HCT116 (cell line): ENCODE data around the gene GALNT18. TPM values are rescaled to one million over a fixed set of nuclear protein-coding genes. Genes with fewer than 3 reads are reported as not detected.
A peak's percentile ranks its signal among the peaks of the same experiment; 100 is the strongest.

Experiments
- ATAC-seq: fragments of 200-7000 bp; cut with Tn5 transposase; 2 replicates; pipeline ENCODE4 v1.9.1; 2020; ENCODE audit warnings: mild to moderate bottlenecking, moderate library complexity
- BruUV-seq: library from RNA; stranded (reverse); fragments of 400-500 nt; replicated peaks from 2 replicates; lab custom pipeline; 2021; lab: Mats Ljungman, UMichigan
- CTCF ChIA-PET: fragments of 300-600 bp; sonication (Branson Sonifier 250); formaldehyde crosslinking; loops from one replicate; lab custom pipeline; 2021; ENCODE audit warnings: antibody characterized with exemption; lab: Charles Lee
- POLR2A ChIA-PET: fragments of 300-600, 350-600 bp; sonication (Branson Sonifier 250); formaldehyde crosslinking; loops from one replicate; lab custom pipeline; 2021; ENCODE audit warnings: antibody characterized with exemption; lab: Charles Lee
- RAD21 ChIA-PET, 2 experiments: fragments of 300-600 bp; sonication (Branson Sonifier 250); formaldehyde crosslinking; loops; one replicate each; lab custom pipeline; 2023; ENCODE audit warnings: low total read pairs in 2 of 2; ENCODE audit not compliant: uncharacterized antibody in 2 of 2, unreplicated experiment in 2 of 2, low non-redundant PET in 1 of 2; lab: Charles Lee
- DNase-seq: peaks from one replicate; pipeline ENCODE4 v3.0.0-alpha.2; 2010; ENCODE audit warnings: low read depth, low spot score
- H2AFZ ChIP-seq: fragments of 200-600 bp; shearing (Covaris generic), sonication (generic); 2 replicates; pipeline ENCODE4 v1.6.1; 2017; ENCODE audit warnings: low read depth, mixed run types, mixed read lengths, antibody characterized with exemption, low read length; ENCODE audit not compliant: poor library complexity, severe bottlenecking
- H3K27ac ChIP-seq: 2 replicates; pipeline ENCODE4 v1.5.1; 2012; ENCODE audit warnings: low read depth, low read length
- H3K27me3 ChIP-seq: fragments of 200-600 bp; sonication (generic); 2 replicates; pipeline ENCODE4 v1.6.1; 2016; ENCODE audit warnings: mixed run types, low read length, mixed read lengths; ENCODE audit not compliant: insufficient read depth
- H3K36me3 ChIP-seq, 2 experiments: fragments of 200-500 bp in 1 of 2; fragments of 200-600 bp in 1 of 2; sonication (Bioruptor generic) in 1 of 2; sonication (generic) in 1 of 2; 2 replicates each; pipeline versions ENCODE4 v1.5.1 to v1.6.1; 2014 to 2016; ENCODE audit warnings: low read length in 2 of 2, inconsistent platforms in 1 of 2, mixed read lengths in 1 of 2, mixed run types in 1 of 2; ENCODE audit not compliant: insufficient read depth in 2 of 2, control insufficient read depth in 1 of 2
- H3K4me1 ChIP-seq, 2 experiments: fragments of 200-600 bp in 1 of 2; sonication (generic) in 1 of 2; 2 replicates each; pipeline versions ENCODE4 v1.5.1 to v1.6.1; 2012 to 2017; ENCODE audit warnings: low read length in 2 of 2, inconsistent platforms in 1 of 2, mild to moderate bottlenecking in 1 of 2, mixed read lengths in 1 of 2, mixed run types in 1 of 2, moderate library complexity in 1 of 2; ENCODE audit not compliant: insufficient read depth in 2 of 2, control insufficient read depth in 1 of 2
- H3K4me2 ChIP-seq: fragments of 200-600 bp; sonication (generic); 2 replicates; pipeline ENCODE4 v1.6.1; 2017; ENCODE audit warnings: mixed run types, low read length, mixed read lengths
- H3K4me3 ChIP-seq, 2 experiments: fragments of 200-600 bp in 1 of 2; sonication (generic) in 1 of 2; replicated peaks in 1 of 2; 2 replicates each; pipeline ENCODE4 v1.5.1; 2011 to 2016; ENCODE audit warnings: low read length in 2 of 2, control low read depth in 1 of 2, low read depth in 1 of 2, mild to moderate bottlenecking in 1 of 2, mixed read lengths in 1 of 2, mixed run types in 1 of 2
- H3K79me2 ChIP-seq: fragments of 200-600 bp; sonication (generic); 2 replicates; pipeline ENCODE4 v1.6.1; 2017; ENCODE audit warnings: mild to moderate bottlenecking, mixed run types, low read length, moderate library complexity, mixed read lengths; ENCODE audit not compliant: insufficient read depth
- H3K9ac ChIP-seq: fragments of 200-600 bp; sonication (generic); 2 replicates; pipeline ENCODE4 v1.6.1; 2016; ENCODE audit warnings: low read length, mixed read lengths
- H3K9me2 ChIP-seq: fragments of 200-600 bp; sonication (generic), shearing (Covaris generic); 2 replicates; pipeline ENCODE4 v1.6.1; 2017; ENCODE audit warnings: mixed run types, mild to moderate bottlenecking, moderate library complexity; ENCODE audit not compliant: insufficient read depth
- H3K9me3 ChIP-seq, 2 experiments: fragments of 200-500 bp in 1 of 2; fragments of 200-600 bp in 1 of 2; sonication (Bioruptor generic) in 1 of 2; sonication (generic) in 1 of 2; 2 replicates each; pipeline ENCODE4 v1.6.1; 2014 to 2017; ENCODE audit warnings: low read length in 2 of 2, mixed read lengths in 2 of 2, inconsistent platforms in 1 of 2, low read depth in 1 of 2, mild to moderate bottlenecking in 1 of 2, mixed run types in 1 of 2, moderate library complexity in 1 of 2; ENCODE audit not compliant: control insufficient read depth in 1 of 2, insufficient read depth in 1 of 2
- H4K20me1 ChIP-seq: fragments of 200-600 bp; sonication (generic), shearing (Covaris generic); 2 replicates; pipeline ENCODE4 v1.6.1; 2017; ENCODE audit warnings: mixed run types, mild to moderate bottlenecking, moderate library complexity; ENCODE audit not compliant: insufficient read depth
- CBX3 ChIP-seq: IDR thresholded peaks from 2 replicates; pipeline ENCODE4 v1.6.1; 2012; ENCODE audit warnings: low read depth
- CTCF ChIP-seq, 3 experiments: fragments of 200-600 bp in 1 of 3; sonication (generic) in 1 of 3; IDR thresholded peaks in 2 of 3; conservative IDR thresholded peaks in 1 of 3; 2 replicates each; pipeline ENCODE4 v1.5.1; 2012 to 2017; ENCODE audit warnings: low read depth in 2 of 3, low read length in 2 of 3, antibody characterized with exemption in 1 of 3, borderline replicate concordance in 1 of 3, control low read depth in 1 of 3, mild to moderate bottlenecking in 1 of 3, mixed read lengths in 1 of 3, mixed run types in 1 of 3, moderate library complexity in 1 of 3; ENCODE audit not compliant: insufficient read depth in 1 of 3
- EGR1 ChIP-seq: IDR thresholded peaks from 2 replicates; pipeline ENCODE4 v1.6.1; 2012; ENCODE audit warnings: low read depth
- EZH2phosphoT487 ChIP-seq: fragments of 200-600 bp; IDR thresholded peaks from 2 replicates; pipeline ENCODE4 v1.6.1; 2018; ENCODE audit warnings: antibody characterized with exemption, borderline replicate concordance
- FOSL1 ChIP-seq: IDR thresholded peaks from 2 replicates; pipeline ENCODE4 v1.6.1; 2012; ENCODE audit warnings: low read depth
- JUND ChIP-seq: IDR thresholded peaks from 2 replicates; pipeline ENCODE4 v1.6.1; 2012
- MAX ChIP-seq: IDR thresholded peaks from 2 replicates; pipeline ENCODE4 v1.6.1; 2012
- POLR2A ChIP-seq: IDR thresholded peaks from 2 replicates; pipeline ENCODE4 v1.7.0; 2011; ENCODE audit warnings: borderline replicate concordance; ENCODE audit not compliant: insufficient read depth, insufficient read length; ENCODE audit errors: extremely low read depth
- RAD21 ChIP-seq: IDR thresholded peaks from 2 replicates; pipeline ENCODE4 v1.6.1; 2012; ENCODE audit warnings: low read depth, mild to moderate bottlenecking
- SP1 ChIP-seq: IDR thresholded peaks from 2 replicates; pipeline ENCODE4 v1.6.1; 2012; ENCODE audit warnings: low read depth
- SRF ChIP-seq: IDR thresholded peaks from 2 replicates; pipeline ENCODE4 v1.6.1; 2012; ENCODE audit warnings: low read depth
- TCF7L2 ChIP-seq: IDR thresholded peaks from 2 replicates; pipeline ENCODE4 v1.7.0; 2011; ENCODE audit warnings: borderline replicate concordance, inconsistent platforms; ENCODE audit not compliant: insufficient read depth, insufficient read length; ENCODE audit errors: extremely low read depth
- YY1 ChIP-seq: IDR thresholded peaks from 2 replicates; pipeline ENCODE4 v1.6.1; 2011; ENCODE audit warnings: low read length, low read depth, moderate library complexity, mild to moderate bottlenecking; ENCODE audit not compliant: insufficient replicate concordance; ENCODE audit errors: extremely low read depth
- ZBTB33 ChIP-seq: IDR thresholded peaks from 2 replicates; pipeline ENCODE4 v1.6.1; 2011; ENCODE audit warnings: mild to moderate bottlenecking, low read length, moderate library complexity; ENCODE audit not compliant: insufficient replicate concordance; ENCODE audit errors: extremely low read depth
- ZNF274 ChIP-seq: fragments of 200-500 bp; sonication (Bioruptor generic); IDR thresholded peaks from 2 replicates; pipeline ENCODE4 v1.6.1; 2014; ENCODE audit warnings: mild to moderate bottlenecking, low read depth, low read length, inconsistent platforms
- intact Hi-C: fragments of 100-400 bp; cut with micrococcal nuclease; formaldehyde crosslinking; loops from 2 replicates; pipeline ENCODE4 v1.10.0; 2022
- total RNA-seq: library from RNA; stranded (reverse); gene quantifications from one replicate; pipeline ENCODE4 v1.2.1, GENCODE V29; 2021; ENCODE audit not compliant: unreplicated experiment

GALNT18 gene
- total RNA-seq, 1 experiment from 2014 or later = 19.9 TPM

- H3K27ac ChIP-seq = no peak overlapping the region
- no peaks in the 10 kb centered on the region for H3K36me3 ChIP-seq
- no peaks in the 10 kb centered on the region for H3K9me3 ChIP-seq
- H3K9me2 ChIP-seq = no peaks in the 10 kb centered on the region
- no peaks in the 10 kb centered on the region for H3K79me2 ChIP-seq
- no peak for DNase-seq
- intact Hi-C loops = loop anchor here (10.0 kb wide), 1 partner anchor 519 kb away; no protein-coding TSS in a partner anchor
- RAD21 ChIA-PET = no interaction called here
- TF ChIP-seq EZH2phosphoT487 = no peak
- TF ChIP-seq SRF = no peak
- TF ChIP-seq EGR1 = no peak
- TF ChIP-seq CBX3 = no peak
- no peak for TF ChIP-seq ZNF274
- H3K4me1 ChIP-seq = peaks cover 4 to 29% of the 10 kb centered on the region in 2 experiments; a peak in 2 of 4 replicates
- no peak overlapping the region for H3K9ac ChIP-seq
- POLR2A ChIA-PET = no interaction called here
- H2AFZ ChIP-seq = no peak overlapping the region
- H3K4me3 ChIP-seq = no peak overlapping the region
- H4K20me1 ChIP-seq = no peaks in the 10 kb centered on the region
- BruUV-seq = no TSS peak
- peak; percentile 42 for ATAC-seq
- CTCF ChIA-PET = interaction anchor here (1.0 kb wide), 1 partner anchor 237 kb away, joined by 3 read pairs; no protein-coding TSS in a partner anchor
- H3K4me2 ChIP-seq = peak overlapping the region; percentile 14; the same call in 1 of the 2 replicates
- no peaks in the 10 kb centered on the region for H3K27me3 ChIP-seq
Measured at GRCh38 chr11:11265320-11265719, 356.5 kb downstream of the GALNT18 start.

- ATAC-seq (no peak), DNase-seq (no peak)
- H2AFZ ChIP-seq = no peak overlapping the region
- H3K79me2 ChIP-seq = no peaks in the 10 kb centered on the region
- no peaks in the 10 kb centered on the region for H3K9me3 ChIP-seq
- no peaks in the 10 kb centered on the region for H3K36me3 ChIP-seq
- no TSS peak for BruUV-seq
- no peaks in the 10 kb centered on the region for H3K9me2 ChIP-seq
- no peak overlapping the region for H3K4me2 ChIP-seq
- no peaks in the 10 kb centered on the region for H4K20me1 ChIP-seq
- intact Hi-C loops = loop anchor here (10.0 kb wide), 1 partner anchor 521 kb away; no protein-coding TSS in a partner anchor
- peaks cover 4 to 29% of the 10 kb centered on the region in 2 experiments; a peak in 2 of 4 replicates for H3K4me1 ChIP-seq
- H3K27ac ChIP-seq = no peak overlapping the region
- CTCF ChIA-PET = interaction anchor here (0.8 kb wide), 1 partner anchor 235 kb away, joined by 4 read pairs; no protein-coding TSS in a partner anchor
- no peak overlapping the region for H3K9ac ChIP-seq
- H3K4me3 ChIP-seq = no peak overlapping the region
- RAD21 ChIA-PET = no interaction called here
- no peaks in the 10 kb centered on the region for H3K27me3 ChIP-seq
- POLR2A ChIA-PET = no interaction called here
- TF ChIP-seq SP1 (no peak), FOSL1 (no peak), TCF7L2 (no peak), MAX (no peak), YY1 (no peak), ZBTB33 (no peak), ZNF274 (no peak), CTCF (IDR thresholded peaks at IDR 0.05 in 2 of 3, conservative IDR thresholded peaks at IDR 0.05 in 1 of 3; ENCODE audit: borderline replicate concordance in 1 of 3, insufficient read depth in 1 of 3, low read depth in 2 of 3, low read length in 2 of 3) (no peak), POLR2A (no peak), RAD21 (no peak), JUND (no peak)
Measured at GRCh38 chr11:11263238-11264005, 358.4 kb downstream of the GALNT18 start.
